IPS-18c (cell line): ENCODE measurements around the gene GLRB.
"Not testable (repeated sequence)": the region's sequence is repeated elsewhere in the genome, so short reads cannot be mapped to it uniquely, and the experiment has no call there.

Experiments
- H3K4me3 ChIP-seq: 2 replicates; pipeline ENCODE4 v1.7.0; 2013; ENCODE audit warnings: low read depth, mild to moderate bottlenecking, low read length, moderate library complexity; ENCODE audit not compliant: insufficient read depth
- H3K9me3 ChIP-seq: one replicate; pipeline ENCODE4 v1.6.1; 2013; ENCODE audit warnings: mild to moderate bottlenecking, low read length, moderate library complexity; ENCODE audit not compliant: control insufficient read depth, insufficient read depth

The GLRB gene

GRCh38 chr4:157104541-157104940 is 28.6 kb downstream of the GLRB start:
- no peak overlapping the region for H3K4me3 ChIP-seq
- H3K9me3 ChIP-seq = no peaks in the 10 kb centered on the region

- H3K4me3 ChIP-seq = no peak overlapping the region
- H3K9me3 ChIP-seq = no peaks in the 10 kb centered on the region
These were observed 38.7 kb downstream of the GLRB start for GRCh38 chr4:157114671-157115070.

GRCh38 chr4:157115613-157116335 is 39.8 kb downstream of the GLRB start:
- Histone ChIP-seq H3K4me3 (no peak overlapping the region), H3K9me3 (no peaks in the 10 kb centered on the region)

- H3K9me3 ChIP-seq = no peaks in the 10 kb centered on the region
- H3K4me3 ChIP-seq = no peak overlapping the region
These were observed 45.5 kb downstream of the GLRB start for GRCh38 chr4:157121401-157121800.

- H3K9me3 ChIP-seq = no peaks in the 10 kb centered on the region
These were observed 51.6 kb downstream of the GLRB start for GRCh38 chr4:157127571-157127970.

GRCh38 chr4:157128395-157128794 is 52.4 kb downstream of the GLRB start:
- no peaks in the 10 kb centered on the region for H3K9me3 ChIP-seq
- no peak overlapping the region for H3K4me3 ChIP-seq

More at GRCh38 chr4:157127571-157127970, 51.6 kb downstream of the GLRB start:
- no peak overlapping the region for H3K4me3 ChIP-seq

GRCh38 chr4:157141976-157142375 is 66.0 kb downstream of the GLRB start:
- Histone ChIP-seq H3K9me3 (no peaks in the 10 kb centered on the region), H3K4me3 (no peak overlapping the region)

- Histone ChIP-seq H3K9me3 (no peaks in the 10 kb centered on the region), H3K4me3 (no peak overlapping the region)
These were observed 67.4 kb downstream of the GLRB start for GRCh38 chr4:157143369-157143768.

- H3K4me3 ChIP-seq = no peak overlapping the region
- no peaks in the 10 kb centered on the region for H3K9me3 ChIP-seq
These were observed 75.8 kb downstream of the GLRB start for GRCh38 chr4:157151711-157152110.

- H3K4me3 ChIP-seq = no peak overlapping the region
- H3K9me3 ChIP-seq = peaks cover 2% of the 10 kb centered on the region
These were observed 90.1 kb downstream of the GLRB start for GRCh38 chr4:157165935-157166610.

GRCh38 chr4:157170321-157170720 is 94.4 kb downstream of the GLRB start:
- no peak overlapping the region for H3K4me3 ChIP-seq
- no peaks in the 10 kb centered on the region for H3K9me3 ChIP-seq

- H3K9me3 ChIP-seq = no peaks in the 10 kb centered on the region
- no peak overlapping the region for H3K4me3 ChIP-seq
These were observed 96.1 kb downstream of the GLRB start for GRCh38 chr4:157172011-157172410.

GRCh38 chr4:157180268-157180667 is 104.3 kb downstream of the GLRB start:
- H3K9me3 ChIP-seq, H3K4me3 ChIP-seq: not testable (repeated sequence)

GRCh38 chr4:157184300-157184699 is 108.3 kb downstream of the GLRB start:
- no peaks in the 10 kb centered on the region for H3K9me3 ChIP-seq
- H3K4me3 ChIP-seq = no peak overlapping the region

GRCh38 chr4:157185363-157185762 is 109.4 kb downstream of the GLRB start:
- Histone ChIP-seq H3K9me3 (no peaks in the 10 kb centered on the region), H3K4me3 (no peak overlapping the region)

- Histone ChIP-seq H3K4me3 (no peak overlapping the region), H3K9me3 (no peaks in the 10 kb centered on the region)
These were observed 119.4 kb downstream of the GLRB start for GRCh38 chr4:157195374-157195773.

- Histone ChIP-seq H3K4me3 (no peak overlapping the region), H3K9me3 (no peaks in the 10 kb centered on the region)
These were observed 120.1 kb downstream of the GLRB start for GRCh38 chr4:157196046-157196445.

- no peak overlapping the region for H3K4me3 ChIP-seq
- H3K9me3 ChIP-seq = no peaks in the 10 kb centered on the region
These were observed 128.8 kb downstream of the GLRB start for GRCh38 chr4:157204634-157205244.
